Upper lobe of right lung (tissue), 1 donor: Measurements from ENCODE around the gene MCRS1. TPM values are rescaled to one million over a fixed set of nuclear protein-coding genes. Genes with fewer than 3 reads are reported as not detected.
A peak's percentile ranks its signal among the peaks of the same experiment; 100 is the strongest.

Experiments
- ATAC-seq: fragments of 200-7000 bp; cut with Tn5 transposase; one replicate; pipeline ENCODE4 v1.9.1; 2020; ENCODE audit warnings: mild to moderate bottlenecking, moderate library complexity
- DNase-seq: peaks from one replicate; pipeline ENCODE4 v3.0.0-alpha.2; 2020
- H3K27ac ChIP-seq: fragments of 200-600 bp; one replicate; pipeline ENCODE4 v1.8.0; 2022
- H3K27me3 ChIP-seq: fragments of 200-600 bp; one replicate; pipeline ENCODE4 v1.8.0; 2022; ENCODE audit warnings: mild to moderate bottlenecking
- H3K36me3 ChIP-seq: fragments of 200-600 bp; one replicate; pipeline ENCODE4 v1.8.0; 2022
- H3K4me1 ChIP-seq: fragments of 200-600 bp; one replicate; pipeline ENCODE4 v1.8.0; 2022
- H3K4me3 ChIP-seq: fragments of 200-600 bp; one replicate; pipeline ENCODE4 v1.8.0; 2022; ENCODE audit warnings: mild to moderate bottlenecking
- H3K9me3 ChIP-seq: fragments of 200-600 bp; one replicate; pipeline ENCODE4 v1.8.0; 2022
- CTCF ChIP-seq: fragments of 200-600 bp; IDR thresholded peaks from one replicate; pipeline ENCODE4 v1.8.0; 2022; ENCODE audit warnings: antibody characterized with exemption
- intact Hi-C: fragments of 100-400 bp; cut with DNase I; formaldehyde crosslinking; loops from one replicate; pipeline ENCODE4 v1.11.0; 2022
- total RNA-seq: library from RNA; stranded (reverse); fragmentation: NEBNext Ultra II Directional; extraction: Animal tissue kit (Norgen Biotek cat#: 25700); gene quantifications from one replicate; pipeline ENCODE4 v1.2.1, GENCODE V29; 2021
- donor health status: DM: no; HTN: yes; CAD: no; lungs with severe emphysema.

Gene MCRS1
- total RNA-seq, 1 donor from 2014 or later = 54.0 TPM

- no peak overlapping the region for H3K27ac ChIP-seq
- peaks cover 14% of the 10 kb centered on the region for H3K4me1 ChIP-seq
- ATAC-seq = no peak
- TF ChIP-seq CTCF = no peak
- H3K9me3 ChIP-seq = no peaks in the 10 kb centered on the region
- no peaks in the 10 kb centered on the region for H3K27me3 ChIP-seq
- intact Hi-C loops = no loop called here
- no peak for DNase-seq
- no peaks in the 10 kb centered on the region for H3K36me3 ChIP-seq
- H3K4me3 ChIP-seq = no peak overlapping the region
Measured at GRCh38 chr12:49584591-49584990, 16.6 kb upstream of the MCRS1 start.

DNA sequence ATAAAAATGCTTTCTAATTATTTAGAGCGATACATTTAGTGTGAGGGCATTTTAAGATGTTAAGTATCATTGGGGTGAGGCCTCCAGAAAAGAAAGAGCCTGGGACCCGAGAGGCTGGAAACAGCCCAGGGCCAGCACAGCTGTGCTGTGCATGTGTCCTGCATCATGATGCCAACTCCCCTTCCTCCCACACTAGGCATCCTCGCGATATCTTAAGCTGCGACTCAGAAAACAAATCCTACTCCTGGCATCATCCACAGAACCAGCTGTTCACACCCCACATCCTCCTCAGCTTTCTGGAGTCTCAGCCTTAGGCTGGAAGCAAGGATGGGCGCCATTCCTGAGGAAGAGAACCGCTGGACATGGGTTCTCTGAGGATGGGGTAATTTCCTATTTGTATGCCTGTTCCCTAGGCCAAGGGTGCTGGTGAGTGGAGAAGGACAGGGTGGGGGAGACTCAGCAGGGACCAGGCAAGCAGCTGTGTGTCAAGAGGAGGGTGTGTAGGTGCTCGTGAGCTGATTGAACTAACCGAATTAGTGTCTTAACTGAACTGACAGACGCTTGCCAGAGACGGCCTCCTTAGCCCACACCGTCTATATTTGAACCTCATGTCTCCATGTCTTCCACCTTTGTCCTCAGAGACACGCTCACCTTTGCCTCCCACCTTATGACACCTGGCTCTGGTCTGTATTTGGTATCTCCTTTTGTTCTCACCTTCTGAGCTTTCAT is 15.6 kb upstream of the MCRS1 start:
- H3K4me3 ChIP-seq = no peak overlapping the region
- ATAC-seq (no peak), DNase-seq (no peak)
- no peak for TF ChIP-seq CTCF
- H3K27me3 ChIP-seq = no peaks in the 10 kb centered on the region
- no peaks in the 10 kb centered on the region for H3K9me3 ChIP-seq
- intact Hi-C loops = no loop called here
- peaks cover 14% of the 10 kb centered on the region for H3K4me1 ChIP-seq
- no peak overlapping the region for H3K27ac ChIP-seq
- H3K36me3 ChIP-seq = no peaks in the 10 kb centered on the region

DNA sequence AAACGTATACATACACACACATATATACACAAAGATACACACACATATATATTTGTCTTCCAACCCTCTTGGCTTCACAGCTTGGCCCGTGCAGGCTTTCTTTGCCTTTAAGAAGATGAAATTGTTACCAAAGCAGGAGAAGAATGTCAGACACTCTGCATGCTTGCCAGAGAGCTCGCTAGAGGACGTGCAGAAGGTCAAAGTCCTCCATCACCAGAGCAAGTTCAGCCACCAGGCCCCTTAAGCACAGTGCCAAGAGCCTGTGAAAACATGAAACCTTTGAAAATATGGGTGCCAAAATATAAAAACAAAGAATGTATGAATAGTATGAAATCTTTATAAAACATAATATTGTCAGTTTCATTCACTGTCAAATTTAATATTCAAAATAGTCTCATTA is 14.9 kb upstream of the MCRS1 start:
- ATAC-seq = no peak
- Histone ChIP-seq H3K4me3 (no peak overlapping the region), H3K4me1 (peaks cover 14% of the 10 kb centered on the region), H3K36me3 (no peaks in the 10 kb centered on the region), H3K9me3 (no peaks in the 10 kb centered on the region), H3K27ac (no peak overlapping the region), H3K27me3 (no peaks in the 10 kb centered on the region)
- DNase-seq = no peak
- intact Hi-C loops = no loop called here
- TF ChIP-seq CTCF = no peak

DNA sequence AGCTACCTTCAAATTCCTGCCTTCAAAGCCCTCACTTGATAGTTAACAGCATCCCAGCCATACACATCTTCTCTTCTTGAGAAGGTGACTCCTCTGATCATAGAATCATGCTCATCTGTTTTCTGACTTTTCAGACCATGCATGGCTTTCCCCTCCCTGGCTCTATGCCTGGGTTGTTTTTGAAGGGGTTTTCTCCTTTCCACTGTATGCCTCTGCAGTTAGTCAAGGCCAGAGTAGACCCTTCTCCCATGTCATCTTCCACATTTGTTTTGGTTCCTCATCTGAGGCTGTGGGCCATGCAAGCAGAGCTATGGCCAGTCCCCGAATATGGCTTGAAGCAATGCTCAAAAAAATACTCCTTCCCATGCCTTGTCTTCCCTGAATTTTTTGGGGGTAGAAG is 14.3 kb upstream of the MCRS1 start:
- no peaks in the 10 kb centered on the region for H3K9me3 ChIP-seq
- ATAC-seq (no peak), DNase-seq (no peak)
- no peak overlapping the region for H3K4me3 ChIP-seq
- no peaks in the 10 kb centered on the region for H3K36me3 ChIP-seq
- H3K27ac ChIP-seq = no peak overlapping the region
- H3K27me3 ChIP-seq = no peaks in the 10 kb centered on the region
- TF ChIP-seq CTCF = no peak
- peaks cover 14% of the 10 kb centered on the region for H3K4me1 ChIP-seq
- intact Hi-C loops = no loop called here

- H3K27ac ChIP-seq = no peak overlapping the region
- no peaks in the 10 kb centered on the region for H3K9me3 ChIP-seq
- peak; percentile 86 for TF ChIP-seq CTCF
- no peak overlapping the region for H3K4me3 ChIP-seq
- intact Hi-C loops = no loop called here
- no peaks in the 10 kb centered on the region for H3K36me3 ChIP-seq
- DNase-seq (no peak), ATAC-seq (peak; percentile 91)
- H3K27me3 ChIP-seq = no peaks in the 10 kb centered on the region
- peaks cover 14% of the 10 kb centered on the region for H3K4me1 ChIP-seq
Measured at GRCh38 chr12:49580572-49581535, 12.9 kb upstream of the MCRS1 start.
